RWPE2 (cell line): Measurements from ENCODE around the gene AHNAK.

ENCODE experiments used
- ATAC-seq: fragments of 200-7000 bp; cut with Tn5 transposase; 3 replicates; pipeline ENCODE4 v1.9.1; 2021; ENCODE audit warnings: low read depth
- DNase-seq: peaks from one replicate; pipeline ENCODE4 v3.0.0-alpha.2; 2020; ENCODE audit warnings: low spot score
- H3K27ac ChIP-seq: fragments of 450-650 bp; 2 replicates; pipeline ENCODE4 v1.5.1; 2017; ENCODE audit warnings: mild to moderate bottlenecking; ENCODE audit not compliant: poor library complexity, severe bottlenecking
- H3K27me3 ChIP-seq: fragments of 250-450 bp; sonication (Bioruptor Pico); 2 replicates; pipeline ENCODE4 v1.5.1; 2021; ENCODE audit warnings: mild to moderate bottlenecking, moderate library complexity; ENCODE audit not compliant: insufficient read depth, poor library complexity, severe bottlenecking
- H3K36me3 ChIP-seq: fragments of 250-450 bp; sonication (Bioruptor Pico); 2 replicates; pipeline ENCODE4 v1.5.1; 2020; ENCODE audit warnings: low read depth, mild to moderate bottlenecking, moderate library complexity
- H3K4me1 ChIP-seq: fragments of 250-450 bp; sonication (Bioruptor Pico); 2 replicates; pipeline ENCODE4 v1.5.1; 2021; ENCODE audit warnings: mild to moderate bottlenecking, moderate library complexity; ENCODE audit not compliant: insufficient read depth, poor library complexity, severe bottlenecking
- H3K4me3 ChIP-seq: fragments of 250-450 bp; sonication (Bioruptor Pico); 2 replicates; pipeline ENCODE4 v1.5.1; 2021; ENCODE audit warnings: mild to moderate bottlenecking, moderate library complexity; ENCODE audit not compliant: severe bottlenecking
- H3K9me3 ChIP-seq: fragments of 250-450 bp; sonication (Bioruptor Pico); 2 replicates; pipeline ENCODE4 v1.5.1; 2021; ENCODE audit warnings: mild to moderate bottlenecking, moderate library complexity; ENCODE audit not compliant: severe bottlenecking
- TF ChIP-seq, protein P1 (sequence below): fragments of 450-650 bp; IDR thresholded peaks from one replicate; pipeline ENCODE4 v1.5.1; 2017; ENCODE audit warnings: mild to moderate bottlenecking, moderate library complexity; ENCODE audit not compliant: poor library complexity, severe bottlenecking

The AHNAK gene

DNA sequence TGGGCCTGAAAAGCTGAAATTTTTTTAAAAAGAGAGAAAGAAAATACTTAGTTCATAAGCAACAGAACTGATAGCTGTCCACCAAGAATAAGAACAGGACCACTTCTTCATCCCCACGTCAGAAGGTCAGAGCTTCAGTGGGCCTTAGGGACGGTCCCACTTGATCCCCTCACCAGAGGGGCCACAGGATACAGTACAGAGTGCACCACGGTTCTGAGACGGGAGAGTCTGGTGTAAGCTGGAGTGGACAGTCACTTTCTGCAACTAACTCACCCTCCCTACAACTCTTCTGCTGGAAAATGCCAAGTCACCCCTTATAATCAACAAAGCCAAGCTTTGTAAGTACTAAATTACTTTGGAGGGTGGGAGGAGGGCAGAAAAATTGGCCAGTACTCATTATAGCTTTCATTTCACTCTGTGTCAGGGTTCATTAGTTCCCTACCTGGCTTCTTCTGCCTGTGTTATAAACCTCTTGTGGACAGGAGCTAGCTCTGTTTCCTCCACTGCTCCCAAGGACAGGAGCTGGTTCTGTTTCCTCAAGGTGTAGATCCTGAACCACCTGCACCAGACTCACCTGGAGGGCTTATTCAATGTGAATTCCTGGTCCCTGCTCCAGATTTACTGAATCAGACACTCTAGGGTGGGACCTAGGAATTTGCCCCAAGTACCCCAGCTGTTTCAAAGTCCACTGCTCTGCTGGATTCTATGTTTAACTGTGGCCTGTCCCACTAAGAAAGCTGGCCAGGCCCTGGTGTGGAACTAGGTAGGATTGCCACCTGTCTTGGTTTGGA is 88.2 kb downstream of the AHNAK start:
- H3K9me3 ChIP-seq: no peaks in the 10 kb centered on the region
- no peaks in the 10 kb centered on the region for H3K27me3 ChIP-seq
- TF ChIP-seq, protein P1, sequence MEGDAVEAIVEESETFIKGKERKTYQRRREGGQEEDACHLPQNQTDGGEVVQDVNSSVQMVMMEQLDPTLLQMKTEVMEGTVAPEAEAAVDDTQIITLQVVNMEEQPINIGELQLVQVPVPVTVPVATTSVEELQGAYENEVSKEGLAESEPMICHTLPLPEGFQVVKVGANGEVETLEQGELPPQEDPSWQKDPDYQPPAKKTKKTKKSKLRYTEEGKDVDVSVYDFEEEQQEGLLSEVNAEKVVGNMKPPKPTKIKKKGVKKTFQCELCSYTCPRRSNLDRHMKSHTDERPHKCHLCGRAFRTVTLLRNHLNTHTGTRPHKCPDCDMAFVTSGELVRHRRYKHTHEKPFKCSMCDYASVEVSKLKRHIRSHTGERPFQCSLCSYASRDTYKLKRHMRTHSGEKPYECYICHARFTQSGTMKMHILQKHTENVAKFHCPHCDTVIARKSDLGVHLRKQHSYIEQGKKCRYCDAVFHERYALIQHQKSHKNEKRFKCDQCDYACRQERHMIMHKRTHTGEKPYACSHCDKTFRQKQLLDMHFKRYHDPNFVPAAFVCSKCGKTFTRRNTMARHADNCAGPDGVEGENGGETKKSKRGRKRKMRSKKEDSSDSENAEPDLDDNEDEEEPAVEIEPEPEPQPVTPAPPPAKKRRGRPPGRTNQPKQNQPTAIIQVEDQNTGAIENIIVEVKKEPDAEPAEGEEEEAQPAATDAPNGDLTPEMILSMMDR: no peak
- DNase-seq: no peak
- H3K27ac ChIP-seq: no peak overlapping the region
- H3K36me3 ChIP-seq: no peaks in the 10 kb centered on the region
- no peak overlapping the region for H3K4me3 ChIP-seq
- H3K4me1 ChIP-seq: peaks cover 4% of the 10 kb centered on the region
- no peak for ATAC-seq

DNA sequence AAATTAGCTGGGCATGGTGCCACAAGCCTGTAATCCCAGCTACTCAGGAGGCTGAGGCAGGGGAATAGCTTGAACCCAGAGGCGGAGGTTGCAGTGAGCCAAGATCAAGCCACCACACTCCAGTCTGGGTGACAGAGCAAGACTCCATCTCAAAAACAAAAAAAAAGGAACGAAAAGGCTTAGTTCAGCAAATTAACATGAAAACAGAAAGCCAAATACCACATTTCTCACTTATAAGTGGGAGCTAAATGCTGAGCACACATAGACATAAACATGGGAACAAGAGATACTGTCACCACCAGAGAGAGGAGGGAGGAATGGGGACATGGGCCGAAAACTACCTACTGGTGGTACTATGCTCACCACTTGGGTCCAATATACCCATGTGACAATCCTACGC is 89.1 kb downstream of the AHNAK start:
- H3K36me3 ChIP-seq: no peaks in the 10 kb centered on the region
- no peak overlapping the region for H3K27ac ChIP-seq
- no peaks in the 10 kb centered on the region for H3K27me3 ChIP-seq
- H3K4me3 ChIP-seq: no peak overlapping the region
- TF ChIP-seq, protein P1: no peak
- peaks cover 4% of the 10 kb centered on the region for H3K4me1 ChIP-seq
- ATAC-seq (no peak), DNase-seq (no peak)
- H3K9me3 ChIP-seq: no peaks in the 10 kb centered on the region

DNA sequence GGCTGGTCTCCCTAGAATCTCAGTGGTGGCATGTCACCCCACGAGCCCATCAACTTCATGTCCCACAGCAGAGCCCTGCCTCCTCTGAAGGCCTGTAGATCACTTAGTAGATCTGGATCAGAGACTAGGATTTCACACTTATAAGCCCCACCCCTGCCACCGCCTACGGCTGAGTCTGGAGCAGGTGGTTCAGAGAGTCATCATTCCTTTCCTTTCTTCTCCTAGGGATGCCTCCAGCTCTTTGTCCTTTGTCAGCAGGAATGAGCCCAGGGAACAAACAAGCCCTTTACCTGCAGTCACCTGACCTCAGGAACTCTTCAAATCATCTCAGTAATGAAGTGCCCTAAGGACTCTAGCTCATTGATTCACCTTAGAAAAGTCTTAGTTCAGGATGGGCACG is 90.0 kb downstream of the AHNAK start:
- no peak for DNase-seq
- H3K27me3 ChIP-seq: no peaks in the 10 kb centered on the region

DNA sequence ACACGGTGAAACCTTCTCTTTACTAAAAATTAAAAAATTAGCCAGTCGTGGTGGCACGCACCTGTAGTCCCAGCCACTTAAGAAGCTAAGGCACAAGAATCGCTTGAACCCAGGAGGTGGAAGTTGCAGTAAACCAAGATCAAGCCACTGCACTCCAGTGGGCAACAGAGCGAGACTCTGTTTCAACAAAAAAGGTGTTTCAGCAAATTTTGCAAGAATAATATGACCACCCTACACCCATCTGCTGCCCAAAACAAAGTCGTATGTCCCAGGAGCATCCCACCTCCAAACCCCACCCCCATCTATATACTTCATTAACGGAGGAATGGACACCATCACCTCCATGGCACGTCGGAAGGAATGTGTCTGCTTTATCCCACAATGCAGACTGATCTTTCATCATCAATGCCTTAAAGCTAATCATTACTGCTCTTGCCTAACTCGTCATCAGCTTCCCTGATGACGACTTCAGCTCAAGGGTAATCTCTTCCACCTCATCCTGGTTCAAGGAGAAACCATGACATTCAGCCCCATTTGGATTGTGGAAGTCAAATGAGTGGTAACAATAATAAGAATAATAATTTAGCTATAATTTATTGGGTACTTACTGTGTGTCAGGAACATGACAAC is 93.7 kb downstream of the AHNAK start:
- Histone ChIP-seq H3K36me3 (no peaks in the 10 kb centered on the region), H3K27me3 (no peaks in the 10 kb centered on the region), H3K4me1 (peaks cover 4% of the 10 kb centered on the region), H3K9me3 (no peaks in the 10 kb centered on the region), H3K27ac (no peak overlapping the region), H3K4me3 (no peak overlapping the region)
- ATAC-seq (no peak), DNase-seq (no peak)
- TF ChIP-seq, protein P1: no peak

More for the DNA sequence above, 90.0 kb downstream of the AHNAK start:
- Histone ChIP-seq H3K9me3 (no peaks in the 10 kb centered on the region), H3K27ac (no peak overlapping the region), H3K36me3 (no peaks in the 10 kb centered on the region), H3K4me1 (peaks cover 4% of the 10 kb centered on the region), H3K4me3 (no peak overlapping the region)
- no peak for ATAC-seq
- TF ChIP-seq, protein P1: no peak

DNA sequence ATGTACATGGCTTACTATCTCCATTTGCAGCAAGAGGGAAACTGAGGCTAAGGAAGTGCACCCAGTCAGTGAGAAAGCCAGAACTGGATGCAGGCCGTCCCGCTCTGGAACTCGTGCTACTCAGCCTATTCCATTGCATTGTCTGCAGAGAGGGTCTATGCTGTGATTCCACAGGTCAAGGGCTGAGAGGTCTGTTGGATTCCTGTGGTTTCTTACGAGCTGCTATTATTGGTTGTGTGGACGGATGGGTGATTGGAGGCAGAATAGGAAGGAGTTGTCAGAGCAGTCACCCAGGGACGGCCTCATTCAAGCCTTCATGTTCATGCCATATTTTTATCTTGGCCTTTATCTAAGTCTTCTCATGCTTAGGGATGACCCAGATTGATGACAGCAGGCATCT is 94.3 kb downstream of the AHNAK start:
- no peak overlapping the region for H3K4me3 ChIP-seq
- H3K27ac ChIP-seq: no peak overlapping the region
- H3K4me1 ChIP-seq: peaks cover 4% of the 10 kb centered on the region
- TF ChIP-seq, protein P1: no peak
- H3K27me3 ChIP-seq: no peaks in the 10 kb centered on the region
- no peaks in the 10 kb centered on the region for H3K9me3 ChIP-seq
- no peaks in the 10 kb centered on the region for H3K36me3 ChIP-seq
- ATAC-seq: no peak
- DNase-seq: no peak
